HepG2 (cell line): ENCODE data around the gene BIRC5. TPM values are rescaled to one million over a fixed set of nuclear protein-coding genes. Genes with fewer than 3 reads are reported as not detected.
A peak's percentile ranks its signal among the peaks of the same experiment; 100 is the strongest.

Source experiments
- FOXK2 ChIP-seq: fragments of 450-650 bp; IDR thresholded peaks from 2 replicates; pipeline ENCODE4 v1.6.1; 2016
- IRF2 ChIP-seq: IDR thresholded peaks from 2 replicates; pipeline ENCODE4 v1.6.1; 2018; ENCODE audit warnings: missing genetic modification reagents, missing compliant biosample characterization
- JUN ChIP-seq: sonication (generic); formaldehyde crosslinking; IDR thresholded peaks from 2 replicates; pipeline ENCODE4 v1.4.0; 2020; ENCODE audit warnings: mild to moderate bottlenecking, missing genetic modification reagents
- KDM6A ChIP-seq: IDR thresholded peaks from 2 replicates; pipeline ENCODE4 v1.6.1; 2016; ENCODE audit warnings: low read depth
- NFATC3 ChIP-seq: sonication (generic); formaldehyde crosslinking; IDR thresholded peaks from 2 replicates; pipeline ENCODE4 v1.5.1; 2020; ENCODE audit warnings: mild to moderate bottlenecking, missing genetic modification reagents
- STAT5B ChIP-seq: sonication (generic); formaldehyde crosslinking; IDR thresholded peaks from 2 replicates; pipeline ENCODE4 v1.4.0; 2020; ENCODE audit warnings: missing genetic modification reagents
- ZFAT ChIP-seq: sonication (generic); formaldehyde crosslinking; conservative IDR thresholded peaks from 2 replicates; pipeline ENCODE4 v1.8.1; 2023; ENCODE audit warnings: missing genetic modification reagents, inconsistent platforms
- ZNF101 ChIP-seq: sonication (generic); formaldehyde crosslinking; IDR thresholded peaks from 2 replicates; pipeline ENCODE4 v1.4.0; 2020; ENCODE audit warnings: mild to moderate bottlenecking, low read depth, missing genetic modification reagents, borderline replicate concordance
- ZNF264 ChIP-seq: sonication (generic); formaldehyde crosslinking; IDR thresholded peaks from 2 replicates; pipeline ENCODE4 v1.4.0; 2020; ENCODE audit warnings: missing genetic modification reagents
- ZNF383 ChIP-seq: sonication (generic); formaldehyde crosslinking; IDR thresholded peaks from 2 replicates; pipeline ENCODE4 v1.4.0; 2020; ENCODE audit warnings: missing genetic modification reagents, mild to moderate bottlenecking, borderline replicate concordance
- ZNF468 ChIP-seq: sonication (generic); formaldehyde crosslinking; IDR thresholded peaks from 2 replicates; pipeline ENCODE4 v1.8.0; 2022; ENCODE audit warnings: mild to moderate bottlenecking, moderate library complexity, missing genetic modification reagents
- ZNF891 ChIP-seq: sonication (generic); formaldehyde crosslinking; IDR thresholded peaks from 2 replicates; pipeline ENCODE4 v1.5.0; 2020; ENCODE audit warnings: mild to moderate bottlenecking, missing genetic modification reagents
- polyA plus RNA-seq, 8 experiments: library from polyadenylated mRNA; depleted of rRNA in 3 of 8; stranded (reverse) in 7 of 8; unstranded in 1 of 8; fragments of >200 nt; fragmentation: Illumina TruSeq in 4 of 8; extraction: Trizol in 4 of 8; gene quantifications; 2 replicates each; pipeline versions ENCODE4 v1.2.1 to v1.2.3, GENCODE V29; 2011 to 2016; ENCODE audit warnings: low read depth in 4 of 8, missing spikeins in 1 of 8, mixed read lengths in 1 of 8; ENCODE audit not compliant: insufficient read depth in 1 of 8
- total RNA-seq, 5 experiments: library from RNA; depleted of rRNA; stranded (reverse); fragments of >200 nt; fragmentation: Illumina TruSeq; extraction: Trizol; gene quantifications; 2 replicates each; pipeline ENCODE4 v1.2.3, GENCODE V29; 2016; ENCODE audit warnings: low read depth in 1 of 5
- TF ChIP-seq, protein P1 (sequence below): sonication (generic); formaldehyde crosslinking; IDR thresholded peaks from 2 replicates; pipeline ENCODE4 v1.4.0; 2020; ENCODE audit warnings: missing genetic modification reagents, borderline replicate concordance
- TF ChIP-seq, protein P2 (sequence below): sonication (generic); formaldehyde crosslinking; IDR thresholded peaks from 2 replicates; pipeline ENCODE4 v1.5.0; 2020; ENCODE audit warnings: missing genetic modification reagents
- TF ChIP-seq, protein P3 (sequence below): IDR thresholded peaks from 2 replicates; pipeline ENCODE4 v1.6.1; 2016; ENCODE audit warnings: low read depth, control low read depth
- TF ChIP-seq, protein P4 (sequence below): sonication (generic); formaldehyde crosslinking; IDR thresholded peaks from 2 replicates; pipeline ENCODE4 v1.8.1; 2023; ENCODE audit warnings: missing genetic modification reagents, inconsistent platforms, borderline replicate concordance
- TF ChIP-seq, protein P5 (sequence below): sonication (generic); formaldehyde crosslinking; IDR thresholded peaks from 2 replicates; pipeline ENCODE4 v1.5.0; 2020; ENCODE audit warnings: mild to moderate bottlenecking, missing genetic modification reagents
- TF ChIP-seq, protein P6 (sequence below): sonication (generic); formaldehyde crosslinking; conservative IDR thresholded peaks from 2 replicates; pipeline ENCODE4 v1.4.0; 2020; ENCODE audit warnings: missing genetic modification reagents
- TF ChIP-seq, protein P7 (sequence below): sonication (generic); formaldehyde crosslinking; IDR thresholded peaks from 2 replicates; pipeline ENCODE4 v1.4.0; 2020; ENCODE audit warnings: missing genetic modification reagents

BIRC5 gene
- total and polyA plus RNA-seq, 2 of the 13 experiments (the other 11 are each of a cell fraction or from before 2014, with no cell fraction given) = 30.3 to 135 TPM

DNA sequence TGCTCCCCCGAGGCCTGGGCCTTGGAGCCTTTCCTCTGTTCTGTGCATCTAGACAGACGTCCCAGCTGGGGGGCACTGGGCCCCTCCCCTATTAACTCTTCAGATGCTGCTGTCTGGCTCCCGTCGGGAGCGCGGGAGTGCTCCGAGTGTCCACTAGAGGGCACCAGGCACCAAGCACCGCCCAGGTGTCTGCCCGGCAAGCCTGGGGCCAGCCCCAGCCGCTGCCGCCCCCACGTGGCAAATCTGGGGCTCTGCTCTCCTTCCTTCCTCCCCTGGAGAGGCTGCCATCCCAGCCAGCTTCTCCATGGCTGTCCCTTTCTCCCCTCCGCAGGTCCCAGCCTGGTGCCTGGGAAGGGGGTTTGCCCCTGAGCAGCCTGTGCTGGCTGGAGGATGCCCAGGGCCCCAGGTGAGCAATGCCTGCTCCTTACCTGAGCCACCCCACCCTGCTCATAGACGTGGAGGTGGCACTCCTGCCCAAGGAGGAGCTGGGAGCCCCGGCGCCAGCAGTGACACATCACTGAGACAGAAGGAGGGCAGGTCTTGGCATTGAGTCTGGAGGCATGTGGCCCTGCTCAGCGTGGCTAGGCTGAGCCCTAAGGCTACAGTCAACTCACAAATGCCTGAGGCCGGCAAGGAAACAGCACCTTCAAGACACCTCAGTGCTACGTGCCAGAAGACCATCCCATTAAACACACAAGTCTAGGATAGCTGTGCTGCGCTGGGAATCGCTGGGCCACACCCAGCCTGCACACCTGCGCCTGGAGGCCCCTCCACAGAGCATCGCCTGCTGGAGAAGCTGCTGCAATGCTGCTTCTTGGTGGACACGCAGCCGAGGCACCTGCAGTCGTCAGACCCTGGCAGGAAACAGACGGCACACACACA is 37.1 kb downstream of the BIRC5 start (continued):
- TF ChIP-seq, protein P1, sequence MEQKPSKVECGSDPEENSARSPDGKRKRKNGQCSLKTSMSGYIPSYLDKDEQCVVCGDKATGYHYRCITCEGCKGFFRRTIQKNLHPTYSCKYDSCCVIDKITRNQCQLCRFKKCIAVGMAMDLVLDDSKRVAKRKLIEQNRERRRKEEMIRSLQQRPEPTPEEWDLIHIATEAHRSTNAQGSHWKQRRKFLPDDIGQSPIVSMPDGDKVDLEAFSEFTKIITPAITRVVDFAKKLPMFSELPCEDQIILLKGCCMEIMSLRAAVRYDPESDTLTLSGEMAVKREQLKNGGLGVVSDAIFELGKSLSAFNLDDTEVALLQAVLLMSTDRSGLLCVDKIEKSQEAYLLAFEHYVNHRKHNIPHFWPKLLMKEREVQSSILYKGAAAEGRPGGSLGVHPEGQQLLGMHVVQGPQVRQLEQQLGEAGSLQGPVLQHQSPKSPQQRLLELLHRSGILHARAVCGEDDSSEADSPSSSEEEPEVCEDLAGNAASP = peak; percentile 71; the same call in 1 of the 2 replicates
- TF ChIP-seq ZNF101 (CRISPR knock-in tag) (no peak), STAT5B (CRISPR knock-in tag) (peak; percentile 67; the same call in 1 of the 2 replicates), JUN (CRISPR knock-in tag) (no peak), ZNF468 (no peak), FOXK2 (no peak), ZNF383 (no peak), ZFAT (no peak), IRF2 (CRISPR knock-in tag) (peak; percentile 86), ZNF891 (peak; percentile 65; the same call in 1 of the 2 replicates), NFATC3 (CRISPR knock-in tag) (no peak), ZNF264 (CRISPR knock-in tag) (no peak), KDM6A (CRISPR knock-in tag) (no peak)
- TF ChIP-seq, protein P2, sequence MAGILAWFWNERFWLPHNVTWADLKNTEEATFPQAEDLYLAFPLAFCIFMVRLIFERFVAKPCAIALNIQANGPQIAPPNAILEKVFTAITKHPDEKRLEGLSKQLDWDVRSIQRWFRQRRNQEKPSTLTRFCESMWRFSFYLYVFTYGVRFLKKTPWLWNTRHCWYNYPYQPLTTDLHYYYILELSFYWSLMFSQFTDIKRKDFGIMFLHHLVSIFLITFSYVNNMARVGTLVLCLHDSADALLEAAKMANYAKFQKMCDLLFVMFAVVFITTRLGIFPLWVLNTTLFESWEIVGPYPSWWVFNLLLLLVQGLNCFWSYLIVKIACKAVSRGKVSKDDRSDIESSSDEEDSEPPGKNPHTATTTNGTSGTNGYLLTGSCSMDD (CRISPR knock-in tag) = no peak
- TF ChIP-seq, protein P3, sequence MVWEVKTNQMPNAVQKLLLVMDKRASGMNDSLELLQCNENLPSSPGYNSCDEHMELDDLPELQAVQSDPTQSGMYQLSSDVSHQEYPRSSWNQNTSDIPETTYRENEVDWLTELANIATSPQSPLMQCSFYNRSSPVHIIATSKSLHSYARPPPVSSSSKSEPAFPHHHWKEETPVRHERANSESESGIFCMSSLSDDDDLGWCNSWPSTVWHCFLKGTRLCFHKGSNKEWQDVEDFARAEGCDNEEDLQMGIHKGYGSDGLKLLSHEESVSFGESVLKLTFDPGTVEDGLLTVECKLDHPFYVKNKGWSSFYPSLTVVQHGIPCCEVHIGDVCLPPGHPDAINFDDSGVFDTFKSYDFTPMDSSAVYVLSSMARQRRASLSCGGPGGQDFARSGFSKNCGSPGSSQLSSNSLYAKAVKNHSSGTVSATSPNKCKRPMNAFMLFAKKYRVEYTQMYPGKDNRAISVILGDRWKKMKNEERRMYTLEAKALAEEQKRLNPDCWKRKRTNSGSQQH (CRISPR knock-in tag) = no peak
- TF ChIP-seq, protein P4, sequence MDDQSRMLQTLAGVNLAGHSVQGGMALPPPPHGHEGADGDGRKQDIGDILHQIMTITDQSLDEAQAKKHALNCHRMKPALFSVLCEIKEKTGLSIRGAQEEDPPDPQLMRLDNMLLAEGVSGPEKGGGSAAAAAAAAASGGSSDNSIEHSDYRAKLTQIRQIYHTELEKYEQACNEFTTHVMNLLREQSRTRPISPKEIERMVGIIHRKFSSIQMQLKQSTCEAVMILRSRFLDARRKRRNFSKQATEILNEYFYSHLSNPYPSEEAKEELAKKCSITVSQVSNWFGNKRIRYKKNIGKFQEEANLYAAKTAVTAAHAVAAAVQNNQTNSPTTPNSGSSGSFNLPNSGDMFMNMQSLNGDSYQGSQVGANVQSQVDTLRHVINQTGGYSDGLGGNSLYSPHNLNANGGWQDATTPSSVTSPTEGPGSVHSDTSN (CRISPR knock-in tag) = no peak
- TF ChIP-seq, protein P5, sequence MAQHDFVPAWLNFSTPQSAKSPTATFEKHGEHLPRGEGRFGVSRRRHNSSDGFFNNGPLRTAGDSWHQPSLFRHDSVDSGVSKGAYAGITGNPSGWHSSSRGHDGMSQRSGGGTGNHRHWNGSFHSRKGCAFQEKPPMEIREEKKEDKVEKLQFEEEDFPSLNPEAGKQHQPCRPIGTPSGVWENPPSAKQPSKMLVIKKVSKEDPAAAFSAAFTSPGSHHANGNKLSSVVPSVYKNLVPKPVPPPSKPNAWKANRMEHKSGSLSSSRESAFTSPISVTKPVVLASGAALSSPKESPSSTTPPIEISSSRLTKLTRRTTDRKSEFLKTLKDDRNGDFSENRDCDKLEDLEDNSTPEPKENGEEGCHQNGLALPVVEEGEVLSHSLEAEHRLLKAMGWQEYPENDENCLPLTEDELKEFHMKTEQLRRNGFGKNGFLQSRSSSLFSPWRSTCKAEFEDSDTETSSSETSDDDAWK = no peak
- TF ChIP-seq, protein P6, sequence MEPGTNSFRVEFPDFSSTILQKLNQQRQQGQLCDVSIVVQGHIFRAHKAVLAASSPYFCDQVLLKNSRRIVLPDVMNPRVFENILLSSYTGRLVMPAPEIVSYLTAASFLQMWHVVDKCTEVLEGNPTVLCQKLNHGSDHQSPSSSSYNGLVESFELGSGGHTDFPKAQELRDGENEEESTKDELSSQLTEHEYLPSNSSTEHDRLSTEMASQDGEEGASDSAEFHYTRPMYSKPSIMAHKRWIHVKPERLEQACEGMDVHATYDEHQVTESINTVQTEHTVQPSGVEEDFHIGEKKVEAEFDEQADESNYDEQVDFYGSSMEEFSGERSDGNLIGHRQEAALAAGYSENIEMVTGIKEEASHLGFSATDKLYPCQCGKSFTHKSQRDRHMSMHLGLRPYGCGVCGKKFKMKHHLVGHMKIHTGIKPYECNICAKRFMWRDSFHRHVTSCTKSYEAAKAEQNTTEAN (CRISPR knock-in tag) = no peak
- TF ChIP-seq, protein P7, sequence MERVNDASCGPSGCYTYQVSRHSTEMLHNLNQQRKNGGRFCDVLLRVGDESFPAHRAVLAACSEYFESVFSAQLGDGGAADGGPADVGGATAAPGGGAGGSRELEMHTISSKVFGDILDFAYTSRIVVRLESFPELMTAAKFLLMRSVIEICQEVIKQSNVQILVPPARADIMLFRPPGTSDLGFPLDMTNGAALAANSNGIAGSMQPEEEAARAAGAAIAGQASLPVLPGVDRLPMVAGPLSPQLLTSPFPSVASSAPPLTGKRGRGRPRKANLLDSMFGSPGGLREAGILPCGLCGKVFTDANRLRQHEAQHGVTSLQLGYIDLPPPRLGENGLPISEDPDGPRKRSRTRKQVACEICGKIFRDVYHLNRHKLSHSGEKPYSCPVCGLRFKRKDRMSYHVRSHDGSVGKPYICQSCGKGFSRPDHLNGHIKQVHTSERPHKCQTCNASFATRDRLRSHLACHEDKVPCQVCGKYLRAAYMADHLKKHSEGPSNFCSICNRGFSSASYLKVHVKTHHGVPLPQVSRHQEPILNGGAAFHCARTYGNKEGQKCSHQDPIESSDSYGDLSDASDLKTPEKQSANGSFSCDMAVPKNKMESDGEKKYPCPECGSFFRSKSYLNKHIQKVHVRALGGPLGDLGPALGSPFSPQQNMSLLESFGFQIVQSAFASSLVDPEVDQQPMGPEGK (CRISPR knock-in tag) = peak; percentile 96
